Glomerular endothelial cell (primary cell): ENCODE data around the gene DENND5A. TPM values are rescaled to one million over a fixed set of nuclear protein-coding genes. Genes with fewer than 3 reads are reported as not detected.
"Not testable (repeated sequence)": the region's sequence is repeated elsewhere in the genome, so short reads cannot be mapped to it uniquely, and the experiment has no call there.

Source experiments
- DNase-seq: peaks from one replicate; pipeline ENCODE4 v3.0.0-alpha.2; 2011; ENCODE audit warnings: low read depth, low spot score; ENCODE audit errors: extremely low read depth
- total RNA-seq: library from RNA; depleted of rRNA; stranded (reverse); fragments of >200 nt; gene quantifications from 2 replicates; pipeline ENCODE4 v1.2.3, GENCODE V29; 2015

The DENND5A gene
- total RNA-seq, 1 donor from 2014 or later = 121 TPM

GRCh38 chr11:9179141-9179540, 86.0 kb downstream of the DENND5A start:
- no peak for DNase-seq

DNA sequence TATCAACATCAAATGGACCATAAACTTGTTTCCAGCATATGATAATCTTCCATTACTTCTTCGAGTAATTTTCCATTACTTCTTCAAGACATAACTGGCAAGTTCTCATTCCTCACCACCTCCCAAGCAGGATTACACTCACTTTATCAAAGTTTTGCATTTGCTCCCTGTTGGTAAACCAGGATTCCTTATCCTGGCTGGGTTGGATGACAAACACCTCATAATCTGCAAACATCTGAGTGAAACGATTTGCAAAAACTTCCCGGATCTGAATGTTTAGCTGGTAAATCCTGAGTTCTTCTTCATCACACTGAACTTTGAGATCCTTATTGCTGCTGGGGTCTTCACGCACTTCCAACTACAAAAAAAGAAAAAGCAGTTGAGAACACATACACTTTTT, 86.4 kb downstream of the DENND5A start:
- DNase-seq = no peak

DNA sequence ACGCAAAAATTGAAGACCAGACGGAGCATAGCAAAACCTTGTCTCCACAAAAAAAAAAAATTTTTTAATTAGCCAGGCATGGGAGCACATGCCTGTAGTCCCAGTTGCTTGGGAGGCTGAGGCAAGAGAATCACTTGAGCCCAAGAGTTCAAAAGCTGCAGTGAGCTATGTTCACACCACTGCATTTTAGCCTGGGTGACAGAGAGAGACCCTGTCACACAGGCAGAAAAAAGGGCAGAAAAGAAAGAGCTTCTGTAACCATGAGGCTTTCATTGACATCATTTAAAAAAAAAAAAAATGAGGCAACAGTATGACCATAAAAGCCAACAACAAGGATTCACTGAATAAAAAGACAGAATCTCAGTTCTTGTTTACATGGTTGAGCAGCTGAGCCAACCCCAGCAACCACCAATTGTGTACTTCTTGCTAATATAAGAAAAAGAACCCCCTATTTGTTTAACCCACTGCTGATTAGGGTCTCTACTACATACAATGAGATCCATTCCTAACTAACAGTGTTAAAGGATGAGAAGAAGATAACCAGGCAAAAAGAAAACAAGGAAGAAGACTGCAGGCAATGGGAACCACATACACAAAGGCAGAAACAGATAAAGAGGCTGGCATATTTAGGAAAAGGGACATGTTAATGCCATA, 87.6 kb downstream of the DENND5A start:
- DNase-seq = no peak

- DNase-seq = no peak
These were observed 88.6 kb downstream of the DENND5A start for GRCh38 chr11:9176550-9176949.

GRCh38 chr11:9176136-9176535, 89.0 kb downstream of the DENND5A start:
- DNase-seq = no peak

DNA sequence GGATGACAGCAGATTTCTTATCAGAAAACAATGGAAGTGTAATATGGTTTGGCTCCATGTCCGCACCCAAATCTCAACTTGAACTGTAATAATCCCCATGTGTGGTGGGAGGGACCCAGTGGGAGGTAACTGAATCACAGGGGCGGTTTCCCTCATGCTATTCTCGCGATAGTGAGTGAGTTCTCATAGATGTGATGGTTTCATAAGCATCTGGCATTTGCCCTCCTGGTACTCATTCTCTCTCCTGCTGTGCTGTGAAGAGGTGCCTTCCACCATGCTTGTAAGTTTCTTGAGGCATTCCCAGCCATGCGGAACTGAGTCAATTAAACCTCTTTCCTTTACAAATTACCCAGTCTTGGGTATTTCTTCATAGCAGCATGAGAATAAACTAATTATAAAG, 92.8 kb downstream of the DENND5A start:
- DNase-seq = no peak

- no peak for DNase-seq
These were observed 94.7 kb downstream of the DENND5A start for GRCh38 chr11:9170450-9170849.

DNA sequence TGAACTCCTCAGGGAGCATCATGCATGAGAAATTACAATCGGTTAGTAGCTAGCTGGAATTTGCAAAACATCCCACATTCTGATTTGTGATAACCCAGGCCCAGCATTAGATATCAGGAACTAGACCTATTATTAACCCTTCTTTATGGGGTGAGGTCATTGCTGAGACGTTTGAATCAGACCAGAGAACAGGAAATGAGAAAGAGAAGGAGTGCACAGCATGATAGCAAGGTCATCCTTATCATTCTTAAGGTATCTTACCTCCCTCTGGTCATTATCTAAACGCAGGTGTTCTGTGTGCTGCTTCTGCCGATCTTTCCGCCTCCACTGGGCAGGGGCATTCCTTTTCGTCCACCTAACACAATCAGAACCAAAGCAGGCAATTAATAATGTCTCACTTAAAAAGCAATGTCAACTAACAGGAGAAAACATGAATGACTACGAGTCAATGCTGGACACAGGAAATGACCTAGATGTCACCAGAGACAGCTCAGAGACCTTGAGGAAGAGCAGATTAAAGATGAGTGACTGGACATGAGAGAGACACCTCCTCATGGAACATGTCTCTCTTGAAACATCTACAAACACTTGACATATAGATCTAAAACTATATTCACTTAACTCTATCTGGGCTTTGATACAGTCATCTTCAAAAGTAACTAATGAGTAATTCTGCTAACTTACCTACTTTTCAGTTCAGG, 95.4 kb downstream of the DENND5A start:
- DNase-seq = no peak

DNA sequence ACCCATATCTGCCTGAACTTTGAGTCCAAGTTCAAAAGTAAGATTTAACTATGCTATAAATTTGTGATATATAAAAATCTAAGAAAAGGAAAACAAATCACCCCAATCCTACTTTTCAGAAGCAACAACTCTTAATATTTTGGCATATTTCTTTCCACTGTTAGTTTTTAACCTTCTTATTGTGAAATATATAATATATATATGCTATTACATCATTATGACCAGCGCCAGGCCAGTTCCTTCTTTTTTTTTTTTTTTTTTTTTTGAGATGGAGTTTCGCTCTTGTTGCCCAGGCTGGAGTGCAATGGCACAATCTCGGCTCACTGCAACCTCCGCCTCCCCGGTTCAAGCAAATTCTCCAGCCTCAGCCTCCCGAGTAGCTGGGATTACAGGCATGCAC, 103.2 kb downstream of the DENND5A start:
- DNase-seq = not testable (repeated sequence)

GRCh38 chr11:9160166-9160565, 105.0 kb downstream of the DENND5A start:
- no peak for DNase-seq

DNA sequence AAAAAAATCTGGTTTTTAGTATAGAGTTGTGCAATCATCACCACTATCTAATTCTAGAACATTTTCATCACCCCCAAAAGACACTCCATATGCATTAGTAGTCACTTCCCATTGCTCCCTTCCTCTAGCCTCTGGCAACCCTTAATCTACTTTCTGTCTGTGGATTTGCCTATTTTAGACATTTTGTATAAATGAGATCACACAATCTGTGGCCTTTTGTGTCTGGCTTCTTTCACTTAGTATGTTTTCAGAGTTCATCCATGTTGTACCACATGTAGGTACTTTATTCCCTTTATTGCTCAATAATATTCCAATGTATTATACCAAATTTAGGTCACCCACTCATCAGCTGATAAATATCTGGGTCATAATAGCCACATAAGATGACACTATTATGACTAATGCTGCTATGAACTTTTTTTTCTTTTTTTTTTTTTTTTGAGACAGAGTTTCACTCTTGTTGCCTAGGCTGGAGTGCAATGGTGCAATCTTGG, 106.2 kb downstream of the DENND5A start:
- DNase-seq = no peak

GRCh38 chr11:9155930-9156329, 109.2 kb downstream of the DENND5A start:
- DNase-seq = no peak

DNA sequence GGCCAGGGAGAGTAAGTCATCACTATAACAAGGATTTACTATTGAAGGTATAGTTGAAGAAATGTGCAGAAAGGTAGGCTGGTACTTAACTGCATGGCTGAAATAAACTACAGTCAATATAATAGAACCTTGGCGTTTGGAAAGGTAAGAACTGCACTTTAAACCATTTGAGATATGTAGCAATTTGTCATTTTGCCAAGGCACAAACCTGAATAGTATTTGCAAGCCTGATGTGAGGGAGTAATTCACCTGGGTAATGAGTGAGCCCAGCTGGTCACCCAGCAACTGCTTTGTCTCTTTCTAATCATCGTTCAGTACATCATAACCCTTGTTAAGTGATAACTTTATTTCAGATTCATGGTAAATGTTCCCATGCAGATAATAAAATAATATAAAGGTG, 111.5 kb downstream of the DENND5A start:
- no peak for DNase-seq

GRCh38 chr11:9151631-9152030, 113.5 kb downstream of the DENND5A start:
- no peak for DNase-seq

DNA sequence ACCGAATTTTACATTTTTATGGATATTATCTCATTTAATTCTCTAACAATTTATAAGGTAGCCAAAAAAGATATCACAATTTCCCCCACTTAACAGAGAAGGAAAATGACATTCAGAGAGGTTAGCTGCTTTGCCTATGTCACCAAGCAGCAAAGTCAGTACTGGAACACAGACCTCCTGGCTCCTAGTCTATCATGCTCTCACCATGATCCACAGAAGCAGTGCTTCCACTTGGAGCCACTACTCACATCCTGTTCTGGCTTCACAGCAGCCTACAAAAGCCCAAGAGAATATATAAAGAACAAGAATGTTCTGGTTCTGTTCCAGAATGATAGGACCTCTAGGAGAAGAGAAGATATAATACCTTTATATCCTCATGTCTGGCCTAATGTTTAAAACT, 114.2 kb downstream of the DENND5A start:
- DNase-seq = no peak

DNA sequence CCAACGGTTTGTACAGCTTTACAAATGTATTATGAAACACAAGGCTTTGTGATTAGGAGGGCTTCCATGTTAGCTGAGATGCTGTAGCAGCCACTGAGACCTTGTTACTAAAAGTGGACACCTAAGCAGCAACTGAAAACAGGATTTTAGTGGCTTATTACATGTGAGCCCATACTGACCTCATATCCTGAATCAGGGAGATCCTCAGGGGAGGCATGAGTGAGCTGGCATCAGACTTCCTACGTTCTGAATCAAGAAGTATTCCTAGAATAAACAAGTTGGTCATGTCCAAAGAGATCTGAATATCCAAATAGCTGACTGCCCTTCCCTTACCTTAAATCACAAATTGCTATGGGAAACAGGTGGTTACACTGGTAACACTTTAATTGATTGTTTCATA, 114.6 kb downstream of the DENND5A start:
- DNase-seq = peak; percentile 75

DNA sequence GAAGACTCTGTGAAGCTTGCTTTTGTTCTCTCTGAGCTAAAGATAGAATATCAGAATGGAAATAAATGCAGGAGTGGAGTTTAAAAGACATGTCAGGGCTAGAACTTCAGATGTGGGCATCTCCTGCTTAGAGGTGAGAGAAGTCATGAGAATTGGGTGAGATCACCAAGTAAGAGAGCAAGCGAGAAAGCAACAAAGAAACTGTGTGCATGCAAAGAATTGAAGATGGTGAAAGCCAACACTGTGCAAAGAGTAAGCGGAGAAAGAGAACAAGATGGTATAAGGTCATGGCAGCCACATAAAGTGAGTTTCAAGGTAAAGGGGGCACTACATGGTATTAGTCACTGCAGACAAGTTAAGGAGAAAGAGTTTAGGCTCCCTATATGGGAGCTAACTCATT, 116.4 kb downstream of the DENND5A start:
- no peak for DNase-seq

- DNase-seq = no peak
These were observed 117.1 kb downstream of the DENND5A start for GRCh38 chr11:9148035-9148434.

GRCh38 chr11:9146477-9146876, 118.7 kb downstream of the DENND5A start:
- no peak for DNase-seq

DNA sequence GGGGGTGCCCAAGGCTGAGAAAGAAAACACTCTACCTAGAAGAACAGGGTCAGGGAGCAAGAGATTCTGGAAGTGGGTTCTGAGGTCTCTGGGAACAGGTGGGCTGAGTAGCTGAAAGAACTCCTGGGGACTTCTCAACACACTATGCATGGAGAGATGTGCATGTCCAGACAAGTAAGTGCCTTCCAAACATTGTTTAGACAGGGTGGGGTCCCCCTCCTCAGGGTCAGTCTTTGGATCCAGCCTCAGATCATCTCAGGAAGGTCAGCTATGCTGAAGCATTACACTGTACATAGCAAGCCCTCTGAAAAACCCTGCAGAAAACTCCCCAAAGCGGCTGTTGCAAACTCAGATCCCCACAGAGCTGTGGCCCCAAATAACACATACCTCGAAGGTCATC, 119.9 kb downstream of the DENND5A start:
- no peak for DNase-seq

DNA sequence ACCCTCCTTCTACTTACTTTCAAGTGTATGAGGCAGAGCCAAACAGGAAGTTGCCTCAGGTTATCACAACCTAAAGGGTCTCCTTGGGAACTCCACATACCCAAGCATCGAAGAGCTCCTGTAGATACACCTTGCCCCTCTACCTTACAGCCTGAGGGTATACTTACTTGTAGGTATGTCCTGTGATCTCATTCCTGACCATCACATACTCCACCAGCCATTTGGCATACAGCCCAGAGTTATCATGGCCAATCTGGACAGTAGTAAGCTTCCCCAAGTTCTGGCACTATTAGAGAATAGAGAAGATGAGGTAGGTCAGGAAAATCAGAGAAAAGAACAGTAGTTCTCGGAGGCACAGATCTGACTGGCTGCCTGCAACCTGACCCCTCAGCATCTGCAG, 120.3 kb downstream of the DENND5A start:
- no peak for DNase-seq

DNA sequence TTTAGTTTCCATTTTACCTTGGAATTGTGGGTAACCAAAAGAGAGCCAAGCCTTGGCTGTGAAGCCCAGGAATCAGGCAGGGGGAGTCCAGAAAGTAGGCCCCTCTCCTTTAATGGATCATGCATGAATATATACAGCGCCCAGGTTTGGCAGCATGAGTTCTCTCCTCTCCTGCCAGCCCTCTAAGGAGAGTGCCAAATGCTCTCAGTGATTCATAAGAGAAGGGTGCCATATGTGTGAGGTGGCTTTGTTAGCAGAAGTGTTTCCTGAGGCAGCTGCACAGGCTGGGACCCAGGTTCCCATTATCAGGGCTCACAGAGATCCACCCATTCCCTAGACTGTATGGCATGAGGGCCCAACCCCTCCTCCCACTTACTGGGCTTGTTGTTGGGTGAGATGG, 121.4 kb downstream of the DENND5A start:
- DNase-seq = no peak
